ENCODE results near the gene SH2D6.
"Not testable (repeated sequence)": the region's sequence is repeated elsewhere in the genome, so short reads cannot be mapped to it uniquely, and the experiment has no call there.

The SH2D6 gene

DNA sequence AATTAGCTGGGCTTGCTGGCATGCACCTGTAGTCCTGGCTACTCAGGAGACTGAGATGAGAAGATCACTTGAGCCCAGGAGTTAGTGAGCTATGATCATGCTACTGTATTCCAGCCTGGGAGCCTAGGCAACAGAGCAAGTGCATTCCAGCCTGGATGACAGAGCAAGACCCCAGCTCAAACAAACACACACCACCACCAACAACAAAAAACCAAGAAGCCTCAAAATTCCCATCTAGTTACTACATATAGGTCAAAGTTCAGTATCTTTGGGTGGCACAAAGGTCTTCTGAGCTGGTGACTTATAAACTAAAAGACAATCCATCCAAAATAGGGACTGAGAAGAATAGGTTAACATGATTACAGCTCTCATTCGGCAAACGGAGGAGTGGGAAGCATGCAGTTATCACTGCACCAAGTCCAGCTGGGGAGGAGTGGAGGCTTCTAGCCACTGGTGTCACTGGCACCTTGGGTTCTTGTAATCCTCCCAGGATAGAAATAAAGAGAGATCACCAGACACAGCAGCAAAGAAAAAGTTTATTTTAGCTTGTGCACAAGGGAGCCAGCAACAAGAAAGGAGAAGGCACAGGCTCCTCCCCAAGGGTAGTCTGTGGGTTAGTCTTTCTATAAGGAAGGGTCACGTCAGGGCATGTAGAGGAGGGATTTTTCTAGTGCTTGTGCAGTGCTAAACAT lies 57.4 kb downstream of the SH2D6 start:
- DNase-seq, result no peak

DNA sequence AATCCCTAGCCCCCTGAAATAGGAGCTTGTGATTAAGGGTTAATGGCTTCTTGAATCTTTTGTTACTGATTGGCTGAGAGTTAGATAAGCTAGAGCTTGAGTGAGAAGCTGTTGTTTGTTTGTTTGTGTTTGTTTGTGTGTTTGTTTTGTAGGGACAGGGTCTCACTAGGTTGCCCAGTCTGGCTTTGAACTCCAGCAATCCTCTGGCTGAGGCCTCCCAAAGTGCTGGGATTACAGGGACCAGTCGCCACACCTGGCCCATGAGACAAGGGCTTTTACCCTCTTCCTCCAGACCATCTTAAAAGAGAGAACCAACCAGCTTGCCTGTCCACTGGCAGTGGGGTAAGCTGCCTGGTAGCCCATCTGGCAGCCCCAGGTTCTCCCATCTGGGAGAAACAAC lies 58.1 kb downstream of the SH2D6 start:
- DNase-seq, result no peak

DNA sequence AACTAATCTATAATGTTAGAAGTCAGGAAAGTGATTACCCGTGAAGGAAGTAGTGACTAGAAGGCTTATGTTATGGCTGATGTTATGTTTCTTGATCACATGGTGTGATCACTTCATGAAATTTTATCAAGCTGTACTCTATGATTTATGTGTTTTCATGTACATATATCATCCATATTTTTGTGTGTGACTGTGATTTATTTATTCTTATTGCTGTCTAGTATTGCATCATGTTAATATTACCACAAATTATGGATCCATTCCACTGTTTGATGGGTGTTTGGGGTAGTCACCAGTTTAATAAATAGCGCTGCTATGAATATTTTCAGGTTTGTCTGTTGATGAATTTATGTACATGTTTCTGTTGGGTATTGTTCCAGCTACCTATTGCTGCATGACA lies 59.4 kb downstream of the SH2D6 start:
- DNase-seq, result no peak

DNA sequence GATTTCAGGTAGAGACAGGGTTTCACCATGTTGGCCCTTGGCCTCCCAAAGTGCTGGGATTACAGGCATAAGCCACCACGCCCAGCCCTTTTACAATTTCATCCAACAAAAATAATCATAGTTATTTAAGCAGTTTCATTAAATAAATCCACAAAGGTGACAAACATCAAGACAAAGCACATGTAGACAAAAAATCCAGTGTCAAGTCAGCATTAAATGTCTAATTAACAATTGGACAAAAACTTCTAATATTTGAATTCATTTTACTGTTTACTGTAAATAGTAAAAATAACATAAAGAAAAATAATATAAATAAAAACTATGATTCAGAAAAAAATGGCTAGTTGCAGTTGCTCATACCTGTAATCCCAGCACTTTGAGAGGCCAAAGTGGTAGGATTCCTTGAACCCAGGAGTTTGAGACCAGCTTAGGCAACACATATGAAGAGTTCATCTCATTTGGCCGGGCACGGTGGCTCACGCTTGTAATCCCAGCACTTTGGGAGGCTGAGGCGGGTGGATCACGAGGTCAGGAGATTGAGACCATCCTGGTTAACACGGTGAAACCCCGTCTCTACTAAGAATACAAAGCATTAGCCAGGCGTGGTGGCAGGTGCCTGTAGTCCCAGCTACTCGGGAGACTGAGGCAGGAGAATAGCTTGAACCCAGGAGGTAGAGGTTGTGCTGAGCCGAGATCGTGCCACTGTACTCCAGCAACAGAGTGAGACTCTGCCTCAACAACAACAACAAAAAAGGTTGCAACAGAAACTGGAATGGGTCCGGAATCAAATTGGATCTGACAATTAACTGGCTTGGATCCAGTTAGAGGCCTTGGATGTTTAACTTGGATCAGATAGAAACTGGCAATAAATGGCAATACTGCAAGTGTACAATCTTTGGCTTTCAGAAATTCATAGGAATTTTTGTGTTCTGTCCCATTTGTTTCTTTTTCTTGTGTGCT lies 63.6 kb downstream of the SH2D6 start:
- DNase-seq, result no peak

DNA sequence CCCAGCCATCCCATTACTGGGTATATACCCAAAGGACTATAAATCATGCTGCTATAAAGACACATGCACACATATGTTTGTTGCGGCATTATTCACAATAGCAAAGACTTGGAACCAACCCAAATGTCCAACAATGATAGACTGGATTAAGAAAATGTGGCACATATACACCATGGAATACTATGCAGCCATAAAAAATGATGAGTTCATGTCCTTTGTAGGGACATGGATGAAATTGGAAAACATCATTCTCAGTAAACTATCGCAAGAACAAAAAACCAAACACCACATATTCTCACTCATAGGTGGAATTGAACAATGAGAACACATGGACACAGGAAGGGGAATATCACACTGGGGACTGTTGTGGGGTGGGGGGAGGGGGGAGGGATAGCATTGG lies 66.1 kb downstream of the SH2D6 start:
- DNase-seq, result not testable (repeated sequence)

DNA sequence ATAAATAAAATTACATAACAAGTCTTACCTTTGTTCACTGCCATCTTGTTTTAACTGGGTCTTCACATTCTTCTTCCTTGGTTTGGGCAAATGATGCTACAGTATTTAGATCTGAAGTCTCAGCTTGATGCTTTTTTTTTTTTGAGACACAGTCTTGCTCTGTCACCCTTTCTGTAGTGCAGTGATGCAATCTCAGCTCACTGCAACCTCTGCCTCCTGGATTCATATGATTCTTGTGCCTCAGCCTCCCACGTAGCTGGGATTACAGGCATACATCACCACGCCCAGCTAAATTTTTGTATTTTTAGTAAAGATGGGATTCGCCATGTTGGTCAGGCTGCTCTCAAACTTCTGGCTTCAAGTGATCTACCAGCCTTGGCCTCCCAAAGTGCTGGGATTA lies 67.3 kb downstream of the SH2D6 start:
- DNase-seq, result no peak
